Activated T-cell treated with anti-CD3 and anti-CD28 coated beads, Interleukin-2, amount 50 U/mL, for 24 hours (primary cell): ENCODE data around the gene CNOT1.
"Not testable (repeated sequence)": the region's sequence is repeated elsewhere in the genome, so short reads cannot be mapped to it uniquely, and the experiment has no call there.

Experiments
- DNase-seq: peaks from one replicate; pipeline ENCODE4 v3.0.0-alpha.2; 2020
- H3K27ac Mint-ChIP-seq: 2 replicates; pipeline ENCODE4 v1.8.0; 2020; ENCODE audit warnings: mild to moderate bottlenecking, mixed read lengths
- H3K27me3 Mint-ChIP-seq: 2 replicates; pipeline ENCODE4 v1.8.0; 2020; ENCODE audit warnings: mixed read lengths
- H3K36me3 Mint-ChIP-seq: 2 replicates; pipeline ENCODE4 v1.8.0; 2020; ENCODE audit warnings: low read depth, mixed read lengths
- H3K4me1 Mint-ChIP-seq: 2 replicates; pipeline ENCODE4 v1.8.0; 2020; ENCODE audit warnings: low read depth, mixed read lengths
- H3K4me3 Mint-ChIP-seq: 2 replicates; pipeline ENCODE4 v1.8.0; 2020; ENCODE audit warnings: mild to moderate bottlenecking, moderate library complexity, mixed read lengths
- H3K9me3 Mint-ChIP-seq: 2 replicates; pipeline ENCODE4 v1.8.0; 2020; ENCODE audit warnings: mixed read lengths

The CNOT1 gene

DNA sequence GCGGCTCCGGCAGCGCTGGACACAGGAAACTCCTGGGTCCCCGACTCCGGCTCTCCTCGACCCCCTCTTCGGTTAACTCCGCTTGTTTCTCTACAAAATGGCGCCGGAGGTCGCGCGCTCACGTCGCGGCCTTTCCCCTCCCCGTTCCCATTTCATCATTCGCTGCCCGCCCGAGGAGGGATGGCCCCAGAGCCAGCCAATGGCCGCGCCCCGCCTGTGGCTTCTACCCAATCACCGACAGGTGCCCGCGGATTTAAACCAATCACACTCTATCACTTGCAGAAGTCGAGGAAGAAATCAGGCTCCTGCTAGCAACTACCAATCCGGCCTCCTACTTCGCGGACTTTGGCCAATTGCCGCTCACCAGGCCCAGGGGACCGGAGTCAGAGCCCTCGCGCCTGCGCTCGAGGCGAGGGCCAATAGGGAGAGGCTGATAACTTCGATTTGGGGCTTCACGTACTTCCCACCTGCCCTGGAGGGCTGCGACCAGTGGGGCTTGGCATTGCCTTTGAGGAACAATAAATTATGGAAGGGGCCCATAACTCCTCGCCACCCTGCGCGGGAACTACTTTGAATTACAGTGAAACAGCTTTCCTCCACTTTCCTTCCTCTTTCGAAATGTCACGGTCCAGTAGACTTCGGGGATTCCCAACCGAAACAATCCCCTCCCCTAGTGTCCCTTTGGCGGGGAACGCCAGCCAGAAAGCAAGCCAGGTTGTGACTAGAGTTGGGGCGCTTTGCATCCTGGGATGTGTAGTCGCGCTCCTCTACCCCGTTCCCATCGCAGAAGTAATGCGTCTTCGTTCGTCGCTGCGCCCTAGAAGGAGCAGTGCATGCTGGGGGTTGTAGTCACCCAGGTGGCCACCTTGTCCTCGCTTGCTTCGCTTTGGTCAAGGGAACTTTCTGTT is at the start of gene CNOT1:
CNOT1 (minus strand) TSS at position 94 of the 908 bp plus-strand sequence. CDS start 30,489 bp downstream, outside the sequence.
- Mint-ChIP-seq H3K27ac (peak within 1 kb of the TSS; percentile 100), H3K36me3 (peaks cover 45% of the 10 kb centered on the region), H3K4me1 (peaks cover 32% of the 10 kb centered on the region), H3K27me3 (peaks cover 2% of the 10 kb centered on the region), H3K4me3 (peak within 1 kb of the TSS; percentile 100), H3K9me3 (no peaks in the 10 kb centered on the region)
- peak; percentile 98 for DNase-seq

DNA sequence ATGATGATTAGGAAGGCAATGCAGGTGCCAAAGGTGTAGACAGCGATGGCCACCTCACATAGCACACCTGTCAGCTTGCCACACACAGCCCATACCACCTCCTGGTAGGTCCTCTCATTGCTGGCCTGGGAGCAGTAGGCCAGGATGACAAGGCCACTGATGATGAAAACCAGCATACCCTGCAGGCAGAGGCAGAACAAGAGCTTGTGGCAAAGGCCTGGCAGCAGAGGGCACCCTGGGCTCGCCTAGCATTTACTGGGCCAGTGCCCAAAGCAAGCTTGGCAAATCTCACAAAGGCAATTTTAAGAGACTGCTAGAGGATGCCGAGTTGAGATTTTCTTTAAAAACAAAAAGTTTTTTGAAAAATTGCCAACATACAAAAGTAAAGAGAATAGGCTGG is 49.1 kb upstream of the CNOT1 start:
- no peaks in the 10 kb centered on the region for H3K27me3 Mint-ChIP-seq
- no peaks in the 10 kb centered on the region for H3K9me3 Mint-ChIP-seq
- H3K4me3 Mint-ChIP-seq: no peak overlapping the region
- peaks cover 42% of the 10 kb centered on the region for H3K36me3 Mint-ChIP-seq
- no peak overlapping the region for H3K27ac Mint-ChIP-seq
- no peak for DNase-seq
- H3K4me1 Mint-ChIP-seq: peaks cover 9% of the 10 kb centered on the region

DNA sequence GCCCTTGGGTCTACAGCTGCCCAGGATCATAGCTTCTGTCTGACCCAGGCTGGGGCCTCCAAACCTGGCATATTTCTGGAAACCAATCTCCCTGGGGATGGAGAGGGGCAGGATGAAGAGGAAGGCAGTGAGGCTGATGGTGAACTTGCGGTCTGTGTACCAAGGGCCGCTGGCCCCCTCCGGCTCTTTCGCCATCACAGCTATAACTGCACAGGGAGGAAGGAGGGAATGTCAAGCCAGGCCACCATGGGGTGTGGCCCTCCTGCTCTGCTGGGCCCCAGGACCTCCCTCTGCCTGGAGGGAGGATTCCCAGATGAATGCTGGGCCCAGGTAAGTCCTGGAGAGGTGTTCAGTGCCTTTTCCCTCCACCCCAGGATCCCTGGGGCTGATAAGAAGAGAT is 48.6 kb upstream of the CNOT1 start:
- DNase-seq: no peak
- H3K4me1 Mint-ChIP-seq: peaks cover 5% of the 10 kb centered on the region
- H3K27me3 Mint-ChIP-seq: no peaks in the 10 kb centered on the region
- peaks cover 45% of the 10 kb centered on the region for H3K36me3 Mint-ChIP-seq
- no peaks in the 10 kb centered on the region for H3K9me3 Mint-ChIP-seq
- no peak overlapping the region for H3K27ac Mint-ChIP-seq
- no peak overlapping the region for H3K4me3 Mint-ChIP-seq

DNA sequence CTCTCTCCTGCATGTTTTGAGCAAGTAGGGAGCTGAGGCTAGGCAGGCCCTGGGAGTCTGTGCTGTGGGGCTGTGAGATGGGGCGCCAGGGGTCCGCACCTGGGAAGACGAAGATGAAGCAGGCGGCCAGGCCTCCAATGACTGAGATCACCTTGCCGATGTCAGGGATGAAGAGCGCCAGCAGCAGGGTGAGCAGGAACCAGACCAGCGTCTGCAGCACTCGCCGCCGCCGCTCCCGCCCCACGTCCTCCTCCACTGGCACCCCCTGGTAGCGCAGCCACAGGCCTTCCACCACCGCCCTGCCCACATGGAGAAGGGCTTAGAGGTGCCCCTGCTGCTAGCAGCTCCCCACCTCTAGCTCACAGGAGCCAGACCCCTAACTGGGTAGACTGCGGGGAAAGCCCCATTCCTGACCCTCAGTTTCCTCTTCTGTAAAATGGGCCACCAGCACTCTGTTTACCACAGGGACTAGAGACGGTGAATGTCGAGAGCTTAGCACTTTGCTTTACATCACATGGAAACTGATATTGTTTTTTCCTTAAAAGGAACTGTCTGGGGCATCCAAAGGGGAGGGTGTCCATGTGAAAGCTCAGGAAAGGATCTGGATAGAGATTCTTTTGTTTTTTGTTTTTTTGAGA is 41.4 kb upstream of the CNOT1 start:
- H3K36me3 Mint-ChIP-seq: peaks cover 53% of the 10 kb centered on the region
- no peak overlapping the region for H3K4me3 Mint-ChIP-seq
- no peaks in the 10 kb centered on the region for H3K4me1 Mint-ChIP-seq
- DNase-seq: no peak
- no peak overlapping the region for H3K27ac Mint-ChIP-seq
- no peaks in the 10 kb centered on the region for H3K9me3 Mint-ChIP-seq
- no peaks in the 10 kb centered on the region for H3K27me3 Mint-ChIP-seq

DNA sequence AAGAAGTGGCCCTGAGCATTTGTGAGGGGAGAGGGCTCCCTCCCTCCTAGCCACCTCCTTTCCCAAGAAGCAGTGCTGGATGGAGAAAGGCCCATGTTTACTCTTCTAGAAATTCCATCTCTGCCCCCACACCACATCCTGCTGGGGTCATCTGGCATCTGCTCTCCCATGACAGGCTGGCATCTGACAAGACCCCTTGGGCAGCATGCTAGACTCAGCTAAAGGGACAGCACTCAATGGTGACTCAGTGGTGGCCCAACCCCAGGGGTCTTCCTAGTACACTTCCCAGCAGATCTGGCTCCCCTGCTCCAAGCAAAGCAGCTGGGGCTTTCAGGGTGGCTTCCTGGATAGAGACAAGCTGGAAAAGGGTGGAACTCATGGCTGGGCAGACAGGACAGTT is 40.6 kb upstream of the CNOT1 start:
- peaks cover 49% of the 10 kb centered on the region for H3K36me3 Mint-ChIP-seq
- H3K4me1 Mint-ChIP-seq: no peaks in the 10 kb centered on the region
- no peak overlapping the region for H3K27ac Mint-ChIP-seq
- no peak overlapping the region for H3K4me3 Mint-ChIP-seq
- H3K27me3 Mint-ChIP-seq: no peaks in the 10 kb centered on the region
- no peaks in the 10 kb centered on the region for H3K9me3 Mint-ChIP-seq
- no peak for DNase-seq

DNA sequence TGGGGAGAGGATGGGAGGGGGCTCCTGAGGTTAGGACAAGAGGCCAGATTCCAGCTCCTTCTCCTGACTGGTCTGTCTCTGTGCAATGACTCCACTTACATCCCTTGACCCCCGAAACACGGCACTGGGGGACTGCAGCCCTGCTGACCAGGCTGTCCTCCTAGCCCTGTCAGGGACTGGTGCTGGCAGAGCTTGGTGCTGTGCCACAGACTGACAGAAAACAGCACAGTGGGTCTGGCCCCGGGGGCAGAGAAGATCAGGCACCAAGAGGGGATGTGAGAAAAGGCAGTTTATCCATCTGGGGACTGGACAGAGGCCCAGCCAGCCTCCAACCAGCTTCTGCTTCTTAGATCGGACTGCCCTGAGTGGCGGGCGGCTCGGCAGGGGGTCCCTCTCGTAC is 35.6 kb upstream of the CNOT1 start:
- no peak for DNase-seq
- H3K36me3 Mint-ChIP-seq: peaks cover 20% of the 10 kb centered on the region
- no peaks in the 10 kb centered on the region for H3K9me3 Mint-ChIP-seq
- H3K4me3 Mint-ChIP-seq: no peak overlapping the region
- H3K27me3 Mint-ChIP-seq: peaks cover 3% of the 10 kb centered on the region
- H3K4me1 Mint-ChIP-seq: no peaks in the 10 kb centered on the region
- no peak overlapping the region for H3K27ac Mint-ChIP-seq

DNA sequence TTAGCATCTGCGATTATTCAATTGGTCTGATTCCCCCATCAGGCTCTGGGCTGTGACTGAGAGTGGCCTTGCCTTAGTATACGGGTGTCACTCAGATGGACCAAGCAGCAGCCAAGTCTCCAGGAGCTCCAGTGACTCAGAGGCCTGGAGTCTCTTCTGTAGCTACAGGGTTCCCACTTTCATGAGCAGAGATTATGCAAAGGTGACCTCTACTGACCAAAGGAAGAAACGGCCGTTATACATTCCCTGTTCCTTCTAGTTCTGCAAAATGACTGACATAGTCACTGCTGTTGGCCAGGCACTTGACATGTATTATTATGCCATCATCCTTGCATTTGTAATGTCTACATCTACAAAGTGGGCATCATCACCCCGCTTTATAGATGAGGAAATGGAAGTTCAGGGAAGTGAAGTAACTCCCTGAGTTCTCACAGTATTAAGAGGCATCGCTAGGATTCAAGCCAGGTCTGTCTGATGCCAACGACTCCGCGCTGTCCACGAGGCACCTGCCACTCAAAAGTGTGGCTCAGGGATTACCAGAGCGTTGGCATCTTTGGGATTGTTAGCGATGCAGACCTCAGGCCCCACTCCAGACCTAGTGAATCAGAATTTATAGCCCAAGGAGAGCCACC is 31.7 kb upstream of the CNOT1 start:
- Mint-ChIP-seq H3K4me3 (no peak overlapping the region), H3K36me3 (peaks cover 1% of the 10 kb centered on the region), H3K9me3 (no peaks in the 10 kb centered on the region), H3K27ac (no peak overlapping the region), H3K4me1 (no peaks in the 10 kb centered on the region), H3K27me3 (peaks cover 3% of the 10 kb centered on the region)
- no peak for DNase-seq

DNA sequence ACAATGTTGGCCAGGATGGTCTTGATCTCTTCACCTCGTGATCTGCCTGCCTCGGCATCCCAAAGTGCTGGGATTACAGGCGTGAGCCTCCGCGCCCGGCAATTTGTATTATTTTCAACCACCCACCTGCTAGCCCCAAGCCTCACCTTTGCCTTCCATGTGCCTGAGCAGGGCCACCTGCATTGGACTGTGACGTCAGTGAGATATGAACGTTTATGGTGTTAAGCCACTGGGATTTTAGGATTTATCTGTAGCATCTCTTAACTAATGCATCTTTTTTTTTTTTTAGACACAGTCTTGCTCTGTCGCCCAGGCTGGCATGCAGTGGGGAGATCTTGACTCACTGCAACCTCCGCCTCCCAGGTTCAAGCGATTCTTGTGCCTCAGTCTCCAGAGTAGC is 30.3 kb upstream of the CNOT1 start:
- not testable (repeated sequence) for H3K27ac Mint-ChIP-seq, H3K27me3 Mint-ChIP-seq, DNase-seq, H3K36me3 Mint-ChIP-seq, H3K4me1 Mint-ChIP-seq, H3K9me3 Mint-ChIP-seq, H3K4me3 Mint-ChIP-seq

DNA sequence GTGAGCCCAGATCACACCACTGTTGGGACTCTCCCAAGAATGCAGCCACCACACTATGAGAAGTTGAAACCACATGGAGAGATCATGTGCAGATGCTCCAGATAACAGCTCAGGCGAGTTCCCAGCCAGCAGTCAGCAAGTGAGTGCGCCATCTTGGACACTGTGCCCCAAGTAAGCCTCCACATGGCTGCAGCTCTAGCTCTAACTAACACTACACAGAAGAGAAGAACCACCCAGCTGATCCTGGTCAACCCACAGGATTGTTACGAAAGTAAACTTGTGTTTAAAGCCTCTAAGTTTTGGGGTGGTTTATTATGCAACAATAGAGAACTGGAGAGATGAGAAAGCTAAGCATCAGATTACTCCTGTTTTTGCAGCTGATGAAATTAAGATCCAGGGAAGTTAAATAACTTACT is 29.2 kb upstream of the CNOT1 start:
- Mint-ChIP-seq H3K27me3 (peaks cover 3% of the 10 kb centered on the region), H3K9me3 (no peaks in the 10 kb centered on the region), H3K4me3 (no peak overlapping the region), H3K4me1 (no peaks in the 10 kb centered on the region), H3K27ac (no peak overlapping the region), H3K36me3 (no peaks in the 10 kb centered on the region)
- no peak for DNase-seq

DNA sequence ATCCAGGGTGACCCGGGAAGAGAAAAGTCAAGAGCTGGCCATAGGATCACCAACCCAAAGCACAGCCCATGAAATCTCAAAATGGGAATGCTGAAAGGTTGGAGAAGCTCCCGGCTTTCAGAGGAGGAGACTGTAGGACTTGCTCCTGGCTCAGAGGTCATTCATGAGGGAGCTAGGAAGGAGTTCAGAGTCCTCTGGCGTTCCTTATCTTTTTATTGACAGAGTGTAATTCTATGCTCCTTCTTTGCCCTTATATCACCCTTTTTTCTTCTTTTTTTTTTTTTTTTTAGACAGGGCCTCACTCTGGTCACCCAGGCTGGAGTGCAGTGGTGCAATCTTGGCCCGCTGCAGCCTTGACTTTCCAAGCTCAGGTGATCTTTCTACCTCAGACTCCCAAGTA is 27.3 kb upstream of the CNOT1 start:
- H3K4me3 Mint-ChIP-seq: no peak overlapping the region

DNA sequence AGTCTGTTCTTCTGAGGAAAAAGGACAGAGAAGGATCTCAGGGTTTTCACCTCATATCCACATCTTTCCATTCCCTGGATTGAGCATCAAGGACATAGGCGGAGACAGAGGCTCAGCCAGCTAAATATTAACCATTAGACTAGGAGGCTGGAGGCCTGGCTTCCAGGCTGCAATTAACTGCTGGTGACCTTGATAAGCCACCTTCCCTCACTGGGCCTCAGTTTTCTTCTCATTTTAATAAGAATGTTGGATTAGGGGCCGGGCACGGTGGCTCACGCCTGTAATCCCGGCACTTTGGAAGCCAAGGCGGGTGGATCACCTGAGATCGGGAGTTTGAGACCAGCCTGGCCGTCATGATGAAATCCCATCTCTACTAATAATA is 25.6 kb upstream of the CNOT1 start:
- no peaks in the 10 kb centered on the region for H3K36me3 Mint-ChIP-seq
- H3K9me3 Mint-ChIP-seq: no peaks in the 10 kb centered on the region
- no peak for DNase-seq
- no peaks in the 10 kb centered on the region for H3K27me3 Mint-ChIP-seq
- H3K4me1 Mint-ChIP-seq: no peaks in the 10 kb centered on the region
- H3K4me3 Mint-ChIP-seq: no peak overlapping the region
- H3K27ac Mint-ChIP-seq: no peak overlapping the region

More for the DNA sequence above, 27.3 kb upstream of the CNOT1 start:
- Mint-ChIP-seq H3K36me3 (no peaks in the 10 kb centered on the region), H3K27me3 (peaks cover 3% of the 10 kb centered on the region), H3K9me3 (no peaks in the 10 kb centered on the region), H3K4me1 (no peaks in the 10 kb centered on the region), H3K27ac (no peak overlapping the region)
- no peak for DNase-seq

DNA sequence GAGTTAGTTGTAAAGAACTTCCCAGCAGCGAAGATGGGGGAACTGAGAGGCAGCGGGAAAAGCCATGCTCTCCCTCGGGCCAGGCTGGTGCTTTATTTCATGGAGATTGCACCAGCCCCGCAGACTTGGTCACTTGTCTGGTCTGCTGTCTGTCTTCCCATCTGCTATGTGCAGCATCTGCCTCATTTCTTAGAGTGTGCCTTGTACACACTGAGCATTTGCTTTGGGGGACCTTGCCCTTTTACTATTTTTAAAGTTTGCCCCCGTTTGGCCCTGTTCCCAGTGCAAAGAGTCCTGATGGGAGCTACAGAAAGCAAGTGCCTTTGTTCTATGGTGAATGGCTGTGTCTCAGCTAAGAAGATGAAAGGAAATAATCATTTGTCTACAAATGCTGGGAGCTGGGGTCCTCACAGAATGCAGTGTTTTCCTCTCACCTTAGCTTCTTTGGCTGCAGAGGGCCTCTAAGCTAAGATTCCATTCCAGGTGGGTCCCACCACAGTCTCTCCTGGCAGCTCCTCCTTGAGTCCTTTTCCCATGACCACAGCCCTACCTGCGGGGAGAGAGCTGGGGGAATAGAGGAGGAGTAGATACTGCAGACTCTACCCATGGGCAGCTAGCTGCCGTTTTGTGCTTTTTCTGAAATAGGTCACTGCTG is 25.1 kb upstream of the CNOT1 start:
- Mint-ChIP-seq H3K4me1 (no peaks in the 10 kb centered on the region), H3K36me3 (no peaks in the 10 kb centered on the region), H3K9me3 (no peaks in the 10 kb centered on the region), H3K27ac (no peak overlapping the region), H3K4me3 (no peak overlapping the region), H3K27me3 (no peaks in the 10 kb centered on the region)
- no peak for DNase-seq

DNA sequence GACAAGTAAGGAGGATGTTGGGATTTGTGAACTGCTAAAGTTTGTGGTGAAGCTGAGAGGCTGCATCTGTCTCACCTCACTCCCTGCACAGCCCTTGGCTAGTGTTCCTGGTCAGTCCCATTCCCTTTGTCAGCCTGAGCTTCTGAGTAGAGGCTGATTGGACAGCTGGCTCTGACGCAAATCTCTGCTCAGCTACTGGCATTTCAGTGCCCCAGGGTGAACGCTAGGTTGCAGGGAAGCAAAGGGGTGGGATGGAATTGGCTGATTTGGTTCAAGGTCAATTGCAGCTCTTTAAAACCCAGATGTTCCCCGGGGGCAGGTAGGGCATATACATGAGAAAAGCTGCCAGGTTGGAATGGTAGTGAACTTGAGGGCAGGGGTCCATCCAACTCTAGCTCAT is 23.1 kb upstream of the CNOT1 start:
- Mint-ChIP-seq H3K4me1 (no peaks in the 10 kb centered on the region), H3K27ac (no peak overlapping the region), H3K36me3 (no peaks in the 10 kb centered on the region), H3K4me3 (no peak overlapping the region), H3K27me3 (no peaks in the 10 kb centered on the region), H3K9me3 (no peaks in the 10 kb centered on the region)
- no peak for DNase-seq

DNA sequence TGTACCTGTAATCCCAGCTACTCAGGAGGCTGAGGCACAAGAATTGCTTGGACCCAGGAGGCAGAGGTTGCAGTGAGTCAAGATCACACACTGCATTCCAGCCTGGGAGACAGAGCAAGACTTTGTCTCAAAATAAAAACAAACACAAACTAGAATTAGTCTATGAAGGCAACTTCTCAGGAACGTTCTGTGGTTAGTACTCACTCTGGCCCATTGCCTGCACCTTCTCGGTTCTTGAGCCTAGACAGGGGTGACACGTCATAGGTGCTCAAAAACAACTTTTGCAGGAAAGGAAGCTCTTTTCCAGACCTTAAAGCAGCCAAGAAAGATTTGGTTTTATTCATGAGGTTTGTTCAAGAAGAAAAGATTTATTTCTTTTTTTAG is 22.3 kb upstream of the CNOT1 start:
- Mint-ChIP-seq H3K4me1 (no peaks in the 10 kb centered on the region), H3K9me3 (no peaks in the 10 kb centered on the region), H3K36me3 (no peaks in the 10 kb centered on the region), H3K27ac (no peak overlapping the region), H3K4me3 (no peak overlapping the region), H3K27me3 (no peaks in the 10 kb centered on the region)
- no peak for DNase-seq
